Omental fat pad (tissue), 4 donors: ENCODE results near the gene KCTD5. TPM values are rescaled to one million over a fixed set of nuclear protein-coding genes. Genes with fewer than 3 reads are reported as not detected.

Experiments
- ATAC-seq: fragments of 150-250 bp; one replicate; pipeline ENCODE4 v1.9.1; 2016; ENCODE audit warnings: mild to moderate bottlenecking, moderate library complexity; ENCODE audit not compliant: low FRiP score
- DNase-seq: peaks from one replicate; pipeline ENCODE4 v3.0.0-alpha.2; 2019; ENCODE audit warnings: low spot score
- total RNA-seq, 4 donors: library from RNA; depleted of rRNA; stranded (reverse); fragments of >200 nt; gene quantifications; one replicate each; pipeline ENCODE4 v1.1.0, GENCODE V29; 2016
- TF ChIP-seq, protein P1 (sequence below), 3 donors: fragments of 450-650 bp; IDR thresholded peaks; one replicate each; pipeline ENCODE4 v1.5.1; 2016 to 2017; ENCODE audit warnings: antibody characterized with exemption in 3 of 3, mild to moderate bottlenecking in 3 of 3, moderate library complexity in 2 of 3

Gene KCTD5
- total RNA-seq, 4 donors from 2014 or later = 10.9 to 21.1 (median 20.1) TPM

DNA sequence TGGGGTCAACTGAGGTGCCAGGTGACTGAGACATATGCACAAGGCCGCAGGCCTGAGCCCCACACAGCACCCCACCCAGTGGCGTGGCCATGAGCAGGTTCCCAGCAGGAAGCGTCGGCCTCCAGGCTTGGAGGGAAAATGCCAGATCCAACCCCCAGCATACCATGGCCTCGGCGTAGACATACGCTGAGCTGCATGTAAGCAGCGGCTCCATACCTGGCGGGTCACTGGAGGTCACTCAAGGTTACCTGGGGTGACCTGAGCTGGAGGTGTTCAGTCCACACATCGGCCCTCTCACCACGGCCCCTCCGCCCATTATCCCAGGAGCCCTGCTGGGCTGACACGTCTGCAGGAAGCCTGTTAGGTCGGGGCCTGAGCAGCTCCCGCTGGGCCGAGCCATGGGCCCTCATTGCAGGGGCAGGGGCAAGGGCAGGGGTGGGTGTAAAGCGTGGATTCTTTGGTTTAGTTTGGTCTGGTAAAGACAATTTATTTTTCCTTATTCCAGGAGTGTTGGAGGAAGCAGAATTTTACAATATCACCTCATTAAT is 15.2 kb downstream of the KCTD5 start:
- ATAC-seq (no peak), DNase-seq (no peak)
- TF ChIP-seq, protein P1, sequence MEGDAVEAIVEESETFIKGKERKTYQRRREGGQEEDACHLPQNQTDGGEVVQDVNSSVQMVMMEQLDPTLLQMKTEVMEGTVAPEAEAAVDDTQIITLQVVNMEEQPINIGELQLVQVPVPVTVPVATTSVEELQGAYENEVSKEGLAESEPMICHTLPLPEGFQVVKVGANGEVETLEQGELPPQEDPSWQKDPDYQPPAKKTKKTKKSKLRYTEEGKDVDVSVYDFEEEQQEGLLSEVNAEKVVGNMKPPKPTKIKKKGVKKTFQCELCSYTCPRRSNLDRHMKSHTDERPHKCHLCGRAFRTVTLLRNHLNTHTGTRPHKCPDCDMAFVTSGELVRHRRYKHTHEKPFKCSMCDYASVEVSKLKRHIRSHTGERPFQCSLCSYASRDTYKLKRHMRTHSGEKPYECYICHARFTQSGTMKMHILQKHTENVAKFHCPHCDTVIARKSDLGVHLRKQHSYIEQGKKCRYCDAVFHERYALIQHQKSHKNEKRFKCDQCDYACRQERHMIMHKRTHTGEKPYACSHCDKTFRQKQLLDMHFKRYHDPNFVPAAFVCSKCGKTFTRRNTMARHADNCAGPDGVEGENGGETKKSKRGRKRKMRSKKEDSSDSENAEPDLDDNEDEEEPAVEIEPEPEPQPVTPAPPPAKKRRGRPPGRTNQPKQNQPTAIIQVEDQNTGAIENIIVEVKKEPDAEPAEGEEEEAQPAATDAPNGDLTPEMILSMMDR (IDR thresholded peaks at IDR 0.05) = no peak

DNA sequence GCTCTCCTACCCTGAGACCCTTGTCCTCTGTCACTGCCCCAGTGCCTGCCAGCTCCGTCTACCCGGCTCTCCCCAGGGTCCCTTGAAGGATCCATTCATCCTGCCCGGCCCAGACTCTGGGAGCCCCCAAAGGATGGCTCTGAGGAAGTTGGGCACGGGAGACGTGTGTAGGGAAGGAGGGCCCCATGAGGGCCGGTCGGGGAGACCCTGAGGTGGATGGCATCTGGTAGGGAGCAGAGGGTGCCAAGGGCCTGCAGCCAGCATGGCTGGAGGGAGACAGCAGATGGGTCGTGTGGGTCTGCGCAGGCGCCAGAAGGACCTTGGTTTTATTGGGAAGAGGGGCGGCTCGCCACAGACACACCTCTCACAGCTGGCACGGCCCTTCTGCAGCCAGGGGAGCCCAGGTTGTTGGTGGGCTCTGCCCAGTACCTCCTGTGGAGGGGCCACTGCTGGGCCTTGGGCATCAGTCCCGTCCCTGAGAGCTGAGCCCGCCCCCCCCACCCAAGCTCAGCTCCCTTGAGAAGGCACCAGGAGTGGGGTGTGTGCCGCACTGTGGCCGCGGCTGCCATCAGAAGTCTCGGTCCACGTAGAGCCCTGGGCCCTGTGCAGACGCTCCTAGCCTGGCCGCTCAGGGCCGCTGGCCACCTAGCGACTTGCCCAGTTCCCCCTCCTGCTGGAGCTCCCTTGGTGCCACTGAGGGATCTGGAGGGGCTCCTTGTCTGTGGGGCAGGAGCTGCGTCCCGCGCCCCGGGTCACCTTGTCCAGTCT is 16.0 kb downstream of the KCTD5 start:
- TF ChIP-seq, protein P1 (IDR thresholded peaks at IDR 0.05) = no peak
- ATAC-seq (no peak), DNase-seq (no peak)

DNA sequence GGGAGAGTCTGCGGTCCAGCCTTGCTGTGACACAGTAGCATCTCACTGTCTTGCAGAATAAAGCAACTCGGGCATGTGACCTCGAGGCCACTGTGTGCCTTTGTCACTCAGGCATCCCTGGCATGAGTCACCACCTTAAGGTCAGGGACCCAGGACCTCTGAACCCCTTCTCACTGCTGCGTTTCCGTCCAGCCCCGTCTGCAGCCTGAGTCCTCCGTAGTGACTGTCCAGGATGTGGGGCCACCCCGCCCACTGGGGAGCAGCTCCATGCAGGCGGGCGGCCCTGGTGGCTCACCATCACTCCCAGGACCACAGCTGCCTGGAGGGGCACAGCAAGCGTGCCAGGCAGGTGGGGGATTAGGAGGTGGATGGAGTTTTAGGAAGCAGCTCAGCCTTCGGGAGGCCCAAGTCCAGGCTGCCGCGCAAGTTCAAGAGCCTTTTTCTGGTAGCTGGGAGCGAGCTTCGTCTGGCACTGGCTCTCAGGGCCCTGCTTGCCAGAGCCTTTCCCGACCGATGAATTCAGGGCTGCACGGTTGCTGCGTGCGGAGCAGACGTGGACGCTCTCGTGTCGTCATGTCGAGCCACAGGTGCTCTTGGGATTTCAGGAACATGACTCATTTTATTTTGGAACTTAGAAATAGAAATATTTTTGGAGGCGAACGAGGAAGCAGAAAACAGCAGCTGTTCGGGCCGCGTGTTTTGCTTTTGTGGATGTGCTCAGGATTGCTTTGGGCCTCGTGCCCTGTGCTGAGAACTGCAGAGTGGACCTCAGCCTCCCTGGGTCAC is 16.8 kb downstream of the KCTD5 start:
- no peak for DNase-seq
- no peak for ATAC-seq
- TF ChIP-seq, protein P1 (IDR thresholded peaks at IDR 0.05) = no peak

GRCh38 chr16:2699791-2700600 is 17.7 kb downstream of the KCTD5 start:
- ATAC-seq (no peak), DNase-seq (no peak)
- TF ChIP-seq, protein P1 (IDR thresholded peaks at IDR 0.05) = no peak

- ATAC-seq (no peak), DNase-seq (no peak)
- TF ChIP-seq, protein P1 (IDR thresholded peaks at IDR 0.05) = no peak
Measured at GRCh38 chr16:2700786-2701185, 18.5 kb downstream of the KCTD5 start.

DNA sequence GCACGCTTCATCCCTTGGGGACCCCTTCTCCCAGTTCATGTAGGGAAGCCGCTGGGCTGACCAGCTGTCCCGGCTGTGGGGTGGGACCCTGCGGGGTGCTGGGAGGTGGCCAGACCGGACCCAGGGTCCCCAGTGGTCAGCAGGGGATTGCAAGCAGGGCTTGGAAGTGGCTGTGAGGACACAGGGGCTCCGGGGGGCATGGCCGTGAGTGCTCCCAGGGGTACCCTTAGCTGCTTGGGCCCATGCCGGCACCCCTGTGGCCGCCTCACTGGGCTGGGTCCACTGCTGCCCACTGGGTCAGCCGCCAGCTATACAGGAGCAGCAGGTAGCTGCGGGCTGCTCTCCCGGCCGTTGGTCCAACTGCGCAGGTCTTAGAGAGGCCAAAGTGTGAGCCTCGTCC is 18.9 kb downstream of the KCTD5 start:
- ATAC-seq (no peak), DNase-seq (no peak)
- TF ChIP-seq, protein P1 (IDR thresholded peaks at IDR 0.05) = no peak
